Left renal pelvis (tissue), 4 donors: ENCODE results near the gene UBASH3B. TPM values are rescaled to one million over a fixed set of nuclear protein-coding genes. Genes with fewer than 3 reads are reported as not detected.
A peak's percentile ranks its signal among the peaks of the same experiment; 100 is the strongest.

Experiments used
- DNase-seq, 4 donors: peaks; one replicate each; pipeline ENCODE4 v3.0.0-alpha.2; 2013; ENCODE audit warnings: low read depth in 4 of 4, low spot score in 3 of 4
- polyA plus RNA-seq, 4 donors: library from polyadenylated mRNA; unstranded; fragments of 120-200 nt; gene quantifications; one replicate each; pipeline ENCODE4 v1.2.1, GENCODE V29; 2013; ENCODE audit not compliant: insufficient read length in 4 of 4

UBASH3B gene
- polyA plus RNA-seq, 4 donors, result 5.3 to 9.1 (median 7.6) TPM

DNA sequence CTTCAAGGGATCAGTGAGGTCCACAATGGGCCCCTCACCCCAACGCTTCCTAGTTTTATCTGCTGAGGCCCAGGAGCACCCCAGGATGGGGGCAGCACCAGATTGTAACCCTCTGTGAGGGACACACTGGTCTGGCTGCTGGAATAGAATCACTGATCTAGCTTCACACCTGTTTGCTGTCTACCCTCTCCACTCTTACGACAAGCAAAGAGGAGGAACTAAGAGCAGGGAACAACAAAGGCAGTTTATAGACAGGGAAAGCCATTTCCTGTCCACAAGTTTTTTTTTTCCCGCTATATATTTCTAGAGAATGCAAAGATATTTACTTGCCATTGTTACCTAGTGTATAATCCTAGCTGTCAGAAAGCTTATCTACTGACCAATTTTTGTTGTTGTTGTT, 121.8 kb downstream of the UBASH3B start:
- DNase-seq, result no peak

DNA sequence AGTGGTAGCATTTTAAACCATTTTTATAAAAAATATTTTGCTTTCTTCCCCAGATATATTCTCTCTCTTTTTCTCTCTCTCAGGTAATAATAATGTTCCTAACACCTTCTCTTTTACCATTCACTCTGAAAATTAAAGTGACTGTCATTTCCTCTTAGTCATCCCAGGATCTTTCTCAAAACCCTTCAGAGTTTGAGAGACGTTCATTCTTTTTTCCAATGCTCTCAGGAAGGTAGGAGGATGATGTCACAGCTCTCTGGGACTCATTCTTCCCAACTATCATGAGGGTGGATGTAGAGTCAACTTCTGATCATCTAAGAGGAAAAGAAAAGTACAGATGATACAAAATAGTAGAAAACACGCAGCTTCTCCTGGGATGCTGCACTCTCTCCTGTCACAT, 122.6 kb downstream of the UBASH3B start:
- no peak for DNase-seq

DNA sequence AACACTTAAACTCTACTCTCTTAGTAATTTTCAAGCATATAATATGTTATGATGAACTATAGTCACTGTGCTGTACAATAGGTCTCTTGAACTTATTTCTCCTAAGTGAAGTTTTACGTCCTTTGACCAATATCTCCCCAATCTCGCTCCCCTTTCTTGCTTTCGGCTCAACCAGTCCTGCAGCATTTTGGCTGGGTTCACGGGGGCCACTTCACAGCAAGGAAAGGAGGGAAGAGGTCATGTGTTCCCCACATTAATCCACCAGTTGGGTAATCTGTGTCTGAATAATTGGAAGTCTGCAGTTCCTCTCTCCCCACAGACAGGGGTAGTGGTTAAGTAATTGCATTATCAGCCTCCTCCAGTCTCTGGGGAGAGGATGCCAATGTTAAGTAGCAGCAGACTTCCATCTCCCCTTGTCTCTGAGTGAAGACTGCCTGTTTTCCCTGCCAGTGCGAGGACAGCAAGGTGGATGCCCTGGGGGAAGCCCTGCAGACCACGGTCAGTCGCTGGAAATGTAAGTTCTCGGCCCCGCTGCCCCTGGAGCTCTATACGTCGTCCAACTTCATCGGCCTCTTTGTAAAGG, 123.6 kb downstream of the UBASH3B start:
- no peak for DNase-seq

DNA sequence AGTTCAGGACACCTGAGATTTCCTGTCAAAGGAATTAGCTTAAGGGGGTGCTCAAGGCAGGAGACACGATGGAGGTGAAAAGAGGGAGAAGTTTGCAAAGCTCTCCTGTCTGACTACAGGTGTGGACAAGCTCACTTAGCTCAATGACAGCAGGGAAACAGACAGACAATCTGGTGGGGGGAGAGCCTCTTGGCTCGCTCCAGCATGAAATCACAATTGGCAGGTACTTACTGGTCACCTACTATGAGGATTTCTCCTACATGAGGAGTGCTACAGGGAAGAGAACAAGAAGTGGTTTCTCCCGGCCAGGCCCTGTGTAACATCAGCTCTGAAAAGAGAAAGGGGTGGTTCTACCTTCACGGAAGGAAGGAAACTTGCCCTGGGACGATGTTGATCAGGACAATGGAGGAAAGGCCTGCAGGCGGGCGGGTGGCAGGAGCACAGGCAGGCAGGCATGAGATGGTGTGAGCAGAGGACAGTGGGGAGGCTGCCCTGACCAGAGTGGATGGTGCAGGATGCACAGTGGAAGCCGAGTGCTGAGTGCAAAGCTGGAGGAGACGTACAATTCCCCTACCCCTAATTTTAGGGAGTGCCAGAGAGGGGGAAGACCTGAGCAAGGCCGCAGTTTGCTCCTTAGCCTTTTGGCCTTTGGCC, 124.9 kb downstream of the UBASH3B start:
- no peak for DNase-seq

DNA sequence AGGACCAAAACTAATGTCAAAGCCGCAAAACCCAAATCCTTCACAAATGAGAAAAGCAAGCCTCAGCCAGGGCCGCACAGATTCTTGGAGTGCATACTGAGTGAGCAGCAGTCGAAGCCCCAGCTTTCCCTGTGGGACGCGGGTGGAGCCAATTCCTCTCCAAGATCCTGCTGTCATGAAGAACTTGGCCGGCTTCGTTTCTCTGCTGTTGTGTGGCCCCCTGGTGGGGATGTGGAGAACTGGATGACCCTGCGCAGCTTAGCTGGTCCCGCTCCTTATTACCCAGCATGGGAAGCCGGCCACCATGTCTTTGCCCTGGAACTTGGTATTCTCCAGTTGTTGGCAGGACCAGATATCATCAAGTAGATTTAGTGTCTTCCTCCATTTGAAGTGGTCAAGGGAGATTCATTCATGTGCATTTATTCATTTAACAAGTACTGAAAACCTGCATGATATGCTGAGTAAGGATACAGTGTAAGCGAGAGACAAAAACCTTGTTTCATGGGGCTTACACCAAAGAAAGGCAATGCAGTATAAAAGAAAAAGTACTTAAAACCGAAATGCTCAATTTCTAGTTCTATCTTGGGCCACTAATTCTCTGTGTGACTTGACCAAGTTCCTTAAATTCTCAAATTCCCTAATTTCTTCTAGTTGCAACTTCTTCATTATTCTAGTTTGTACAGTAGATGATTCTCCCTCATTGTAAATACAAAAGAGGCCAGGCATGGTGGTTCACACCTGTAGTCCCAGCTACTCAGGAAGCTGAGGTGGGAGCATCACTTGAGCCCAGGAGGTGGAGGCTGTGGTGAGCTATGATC, 126.1 kb downstream of the UBASH3B start:
- peak; percentile 75 to 80 (median 78) for DNase-seq

DNA sequence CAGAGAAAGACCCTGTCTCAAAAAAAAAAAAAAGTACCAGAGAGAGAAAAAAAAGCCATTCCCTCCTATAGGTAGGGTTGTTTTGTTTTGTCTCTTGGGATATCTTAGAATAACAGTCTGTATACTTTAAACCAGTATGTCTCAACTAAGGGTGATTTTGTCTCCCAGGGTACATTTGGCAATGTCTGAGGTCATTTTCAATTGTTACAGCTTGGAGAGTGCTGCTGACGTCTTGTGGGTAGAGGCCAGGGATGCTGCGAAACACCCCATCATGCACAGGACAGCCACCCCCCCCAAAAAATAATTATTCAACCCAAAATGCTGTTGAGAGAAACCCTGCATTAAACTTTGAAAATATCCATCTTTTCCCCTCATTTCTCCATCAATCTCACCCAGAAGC, 126.7 kb downstream of the UBASH3B start:
- no peak for DNase-seq

DNA sequence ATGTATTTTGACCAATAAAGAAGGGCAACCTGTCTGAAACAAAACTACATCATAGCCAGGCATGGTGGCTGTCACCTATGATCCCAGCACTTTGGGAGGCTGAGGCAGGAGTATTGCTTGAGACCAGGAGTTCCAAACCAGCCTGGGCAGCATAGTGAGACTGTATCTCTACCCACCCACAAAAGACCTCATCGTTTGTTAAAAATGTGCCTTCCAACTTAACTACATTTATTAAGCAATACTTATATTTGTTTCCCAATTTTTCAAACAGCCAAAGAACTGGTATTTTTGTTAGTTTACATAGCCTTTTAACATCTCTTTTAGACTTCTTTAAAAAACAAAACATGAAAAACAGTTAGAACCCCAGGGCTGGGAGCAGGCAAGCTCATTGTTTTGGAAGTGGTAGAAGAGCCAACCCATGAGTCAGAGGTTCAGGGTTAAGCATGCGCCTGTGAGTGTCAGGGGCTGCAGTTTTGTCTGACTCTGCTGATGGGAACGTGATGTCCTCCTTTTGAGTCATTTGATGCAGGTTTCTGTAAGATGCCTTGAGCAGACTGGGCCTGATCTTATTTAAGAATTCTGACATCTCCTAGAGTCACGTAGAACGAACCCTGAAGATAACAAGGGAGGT, 128.9 kb downstream of the UBASH3B start:
- DNase-seq, result no peak

DNA sequence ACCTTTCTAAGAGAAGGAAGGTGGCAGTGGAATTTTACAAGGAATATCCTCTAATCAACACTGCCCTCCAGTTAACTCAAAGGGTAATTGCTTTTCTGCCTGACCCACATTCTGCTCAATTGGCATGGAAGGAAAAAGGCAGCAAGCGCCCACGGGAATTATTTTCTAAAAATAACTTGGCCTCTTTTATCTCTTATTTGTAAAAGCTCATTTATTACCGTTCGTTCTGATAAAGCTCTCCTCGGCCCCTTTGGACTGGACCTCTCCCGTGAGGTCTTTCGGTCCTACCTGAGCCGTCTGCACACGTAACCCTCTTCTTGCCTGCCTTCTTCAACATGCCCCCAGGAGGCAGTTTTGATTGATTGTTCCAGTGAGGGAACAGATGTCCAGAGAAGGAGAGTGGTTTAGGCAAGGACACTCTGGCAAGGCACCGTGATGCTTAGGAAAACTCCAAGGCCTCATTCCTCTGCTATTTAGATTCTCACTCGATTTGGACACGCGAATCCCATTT, 129.6 kb downstream of the UBASH3B start:
- no peak for DNase-seq

DNA sequence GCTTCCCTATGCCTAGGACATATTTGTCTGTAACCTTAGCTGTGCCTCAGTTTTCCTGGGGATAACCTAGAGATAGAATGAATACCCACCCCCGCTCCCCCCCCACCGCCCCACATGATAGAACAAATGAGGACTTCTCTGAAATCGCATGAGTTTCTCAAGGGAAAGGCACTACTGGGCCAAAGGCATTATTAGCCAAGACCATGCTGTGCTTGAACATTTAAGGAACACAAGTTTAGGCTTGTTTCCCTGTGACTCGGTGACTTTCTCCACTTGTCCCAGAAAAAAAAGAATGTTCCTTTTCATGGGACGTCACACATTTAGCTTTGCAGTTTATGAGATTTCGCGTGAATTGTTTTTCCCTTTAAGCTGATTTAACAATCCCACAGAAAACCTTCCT, 131.4 kb downstream of the UBASH3B start:
- DNase-seq, result no peak

DNA sequence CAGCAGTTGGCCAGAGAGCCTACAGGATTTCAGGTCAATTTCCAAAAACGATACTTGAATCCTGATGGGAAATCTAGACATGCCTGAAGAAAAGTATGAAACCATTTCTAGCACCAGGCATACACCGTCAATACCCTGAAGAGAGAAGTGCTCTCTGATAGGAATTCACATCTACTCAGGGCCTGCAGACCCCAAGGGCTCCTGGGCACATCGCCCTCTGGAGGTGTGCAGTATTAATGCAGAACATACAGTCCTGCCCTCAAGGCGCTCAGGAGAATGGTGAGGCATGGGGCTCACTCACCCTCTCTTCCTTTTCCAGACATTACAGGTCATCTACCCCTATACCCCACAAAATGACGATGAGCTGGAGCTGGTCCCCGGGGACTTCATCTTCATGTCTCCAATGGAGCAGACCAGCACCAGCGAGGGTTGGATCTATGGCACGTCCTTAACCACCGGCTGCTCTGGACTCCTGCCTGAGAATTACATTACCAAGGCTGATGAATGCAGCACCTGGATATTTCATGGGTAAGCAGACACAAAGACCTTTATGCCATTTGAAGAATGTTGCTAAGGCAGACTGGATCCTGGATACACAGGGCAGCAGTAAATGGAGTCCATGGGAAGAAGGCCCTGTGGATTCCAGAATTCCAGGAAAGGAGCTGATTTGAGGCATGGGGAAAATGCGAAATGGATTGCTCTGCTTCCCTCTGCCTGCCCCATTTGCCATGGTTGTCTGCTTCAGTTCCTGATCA, 133.4 kb downstream of the UBASH3B start:
- no peak for DNase-seq

DNA sequence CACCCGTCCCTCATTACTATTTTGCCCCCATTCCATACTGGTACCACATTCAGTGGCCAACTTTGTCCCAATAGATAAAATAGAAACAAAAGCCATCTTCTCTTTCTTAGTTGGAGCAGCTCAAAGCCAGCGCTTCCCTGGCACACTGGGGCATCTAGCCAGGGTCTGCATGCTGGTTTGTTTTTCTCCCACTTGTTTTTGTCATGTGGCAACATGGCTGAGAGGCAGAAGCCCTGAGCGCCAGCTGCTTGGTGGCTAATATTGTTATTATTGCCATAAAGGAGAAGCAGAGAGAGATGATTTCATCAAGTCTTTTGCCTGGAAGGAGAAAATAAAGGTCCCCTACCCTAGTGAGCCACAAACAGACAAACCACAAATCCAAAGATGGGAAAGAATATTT, 134.4 kb downstream of the UBASH3B start:
- DNase-seq, result no peak

DNA sequence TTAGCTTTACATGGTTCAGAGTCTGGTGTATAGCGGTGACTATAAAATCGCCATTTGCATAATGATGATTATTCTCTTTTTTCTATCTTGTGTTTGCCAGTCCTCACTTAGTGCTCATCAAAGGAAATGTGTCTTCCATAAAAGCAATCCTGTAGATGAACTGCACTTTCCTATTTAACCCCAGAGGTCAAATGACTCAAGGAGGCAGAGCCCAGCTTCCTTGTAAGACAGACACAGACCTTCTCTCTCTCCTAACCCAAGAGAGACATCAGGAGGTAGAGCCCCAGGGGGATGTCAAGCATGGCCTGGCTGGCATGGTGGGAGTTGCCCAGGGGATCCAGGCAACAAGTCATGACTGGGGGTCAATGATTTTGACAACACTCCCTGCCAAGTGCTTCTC, 135.9 kb downstream of the UBASH3B start:
- DNase-seq, result no peak

DNA sequence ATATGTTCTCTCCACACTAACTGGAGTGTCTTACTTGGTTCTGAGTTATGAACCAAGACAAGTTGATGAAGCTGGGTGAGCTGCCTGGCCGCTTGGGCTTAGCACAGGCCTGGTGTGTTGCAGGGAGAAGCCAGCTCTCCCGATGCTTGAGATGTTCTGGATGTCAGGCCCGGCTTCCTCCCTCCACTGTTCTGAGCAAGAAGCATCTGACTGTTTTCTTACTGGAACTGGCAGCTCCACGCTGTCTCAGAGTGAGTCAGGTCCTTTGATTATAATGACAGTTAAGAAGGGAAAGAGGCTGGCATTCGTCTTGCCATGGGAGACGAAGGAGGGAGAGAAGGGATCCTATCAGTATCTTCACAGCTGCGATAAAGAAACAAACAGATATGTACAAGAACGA, 136.3 kb downstream of the UBASH3B start:
- DNase-seq, result no peak

DNA sequence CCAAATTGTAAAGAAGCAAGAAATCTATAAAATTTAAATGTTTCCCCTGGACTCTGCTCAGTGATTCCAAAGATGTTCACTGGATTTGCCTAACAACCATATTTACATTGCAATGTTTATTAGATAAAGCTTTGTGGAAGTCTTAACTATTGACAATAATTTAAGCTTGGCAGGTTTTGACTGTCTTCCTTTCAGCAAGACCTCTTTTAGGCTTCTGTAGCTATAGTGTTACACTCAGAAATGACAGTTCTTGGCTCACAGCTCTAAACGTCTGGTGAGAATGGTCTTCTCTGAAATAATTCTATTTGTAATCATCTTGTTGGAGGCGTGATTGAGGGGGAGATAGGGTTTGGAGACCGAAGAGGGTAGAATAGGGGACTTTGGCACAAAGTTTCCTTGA, 138.0 kb downstream of the UBASH3B start:
- DNase-seq, result no peak

DNA sequence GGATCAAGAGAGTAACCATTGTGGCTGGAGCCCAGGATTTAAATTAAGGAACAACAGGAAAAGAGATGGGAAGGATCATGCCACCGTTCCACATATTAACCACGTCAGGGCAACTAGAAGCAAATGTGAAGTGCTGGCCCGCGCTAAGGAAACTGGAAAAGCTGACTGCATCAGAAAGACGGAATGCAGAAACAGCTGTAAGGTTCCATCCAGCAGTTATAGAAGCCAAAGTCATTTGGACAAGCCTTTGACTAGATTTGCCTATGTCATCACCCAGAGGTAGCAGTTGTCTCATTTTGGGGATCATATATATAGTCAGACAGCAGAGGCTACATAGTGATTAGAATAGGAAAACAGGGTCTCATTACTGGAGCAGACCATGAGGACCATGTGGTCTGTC, 139.8 kb downstream of the UBASH3B start:
- DNase-seq, result no peak

DNA sequence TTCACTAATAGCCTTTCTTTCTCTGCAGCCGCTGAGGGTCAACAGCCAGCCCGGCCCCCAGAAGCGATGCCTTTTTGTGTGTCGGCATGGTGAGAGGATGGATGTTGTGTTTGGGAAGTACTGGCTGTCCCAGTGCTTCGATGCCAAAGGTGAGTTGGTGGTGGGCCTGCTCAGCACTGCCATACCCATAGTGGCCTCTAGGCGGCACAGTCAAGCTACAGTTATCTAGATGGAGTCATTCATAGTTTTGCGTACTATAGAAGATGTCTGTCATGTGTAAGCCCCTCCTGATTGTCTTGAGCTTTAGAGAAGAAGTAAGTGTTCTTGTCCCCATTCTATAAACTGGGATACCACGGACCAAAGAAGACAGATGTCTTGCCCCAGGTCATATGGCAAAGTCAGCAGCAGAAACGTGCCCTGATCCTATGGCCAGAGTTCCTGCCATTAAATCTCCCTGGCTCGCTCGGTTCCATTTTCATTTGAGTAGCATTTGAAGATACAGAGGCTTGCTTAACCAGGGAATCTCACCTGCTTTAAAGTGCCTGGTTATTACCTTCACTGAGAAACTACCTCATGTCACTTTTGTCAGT, 140.7 kb downstream of the UBASH3B start:
- DNase-seq, result no peak

DNA sequence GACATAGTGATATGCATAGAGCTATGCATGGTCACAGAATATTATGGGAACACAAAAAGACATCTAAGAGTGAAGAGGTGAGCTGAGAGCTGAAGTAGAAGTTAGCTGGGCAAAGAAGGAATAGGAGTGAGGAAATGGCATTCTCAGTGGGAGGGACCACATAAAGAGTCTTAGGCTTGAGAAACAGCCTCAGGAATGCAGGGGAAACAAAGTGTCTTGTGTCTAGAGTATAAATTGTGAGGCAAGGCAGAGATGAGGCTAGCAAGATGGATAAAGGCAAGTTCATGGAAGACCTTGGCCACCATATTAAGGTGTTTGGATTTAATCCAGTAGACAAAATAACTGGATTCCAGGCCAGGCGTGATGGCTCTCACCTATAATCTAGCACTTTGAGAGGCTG, 142.1 kb downstream of the UBASH3B start:
- no peak for DNase-seq

DNA sequence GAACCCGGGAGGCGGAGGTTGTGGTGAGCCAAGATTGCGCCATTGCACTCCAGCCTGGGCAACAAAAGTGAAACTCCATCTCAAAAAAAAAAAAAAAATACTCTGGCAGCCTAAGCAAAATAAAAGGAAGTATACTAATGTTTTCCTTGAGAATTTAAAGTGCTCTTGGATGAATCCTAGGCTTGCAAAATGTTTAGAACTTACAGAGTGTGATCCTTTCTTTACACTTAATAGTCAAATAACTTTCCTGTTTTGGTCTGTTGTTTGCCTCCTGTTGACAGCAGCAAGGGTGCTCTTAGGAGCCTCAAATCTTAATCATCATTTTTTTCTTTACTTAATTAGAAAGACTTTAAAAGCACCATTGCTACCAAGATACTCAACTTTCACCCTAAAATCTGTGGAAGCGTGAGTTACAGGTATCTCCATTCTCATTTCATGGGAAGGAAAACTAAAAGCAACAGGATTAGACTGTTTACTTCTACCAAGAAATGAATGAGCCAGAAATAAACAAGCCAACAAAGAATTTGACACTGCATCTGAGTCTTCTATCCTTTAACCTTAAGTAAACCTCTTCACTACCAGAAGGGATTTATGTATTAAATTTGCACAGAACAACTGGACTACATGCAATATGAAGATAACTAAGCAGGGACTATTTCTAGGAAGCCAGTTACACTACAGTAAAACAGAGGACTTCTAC, 144.0 kb downstream of the UBASH3B start:
- DNase-seq, result no peak

DNA sequence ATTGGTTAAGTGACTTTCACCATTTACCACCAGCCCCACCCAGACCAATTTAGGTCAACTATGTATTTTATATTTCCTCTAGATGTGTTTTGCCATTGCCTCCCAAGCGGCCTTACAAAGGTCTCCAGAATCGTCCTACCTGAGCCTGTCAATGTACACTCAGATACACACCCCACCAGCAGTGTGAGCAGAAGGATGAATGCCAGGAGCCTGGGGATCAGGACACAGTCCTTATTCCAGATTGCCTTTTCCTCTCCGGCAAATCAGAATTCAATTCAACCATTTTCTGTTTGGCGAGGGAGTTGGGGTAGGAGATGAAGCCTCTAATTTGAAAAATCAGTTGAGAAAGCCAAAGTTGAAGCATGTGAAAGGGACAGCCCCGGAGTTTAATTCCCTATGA, 147.4 kb downstream of the UBASH3B start:
- no peak for DNase-seq

DNA sequence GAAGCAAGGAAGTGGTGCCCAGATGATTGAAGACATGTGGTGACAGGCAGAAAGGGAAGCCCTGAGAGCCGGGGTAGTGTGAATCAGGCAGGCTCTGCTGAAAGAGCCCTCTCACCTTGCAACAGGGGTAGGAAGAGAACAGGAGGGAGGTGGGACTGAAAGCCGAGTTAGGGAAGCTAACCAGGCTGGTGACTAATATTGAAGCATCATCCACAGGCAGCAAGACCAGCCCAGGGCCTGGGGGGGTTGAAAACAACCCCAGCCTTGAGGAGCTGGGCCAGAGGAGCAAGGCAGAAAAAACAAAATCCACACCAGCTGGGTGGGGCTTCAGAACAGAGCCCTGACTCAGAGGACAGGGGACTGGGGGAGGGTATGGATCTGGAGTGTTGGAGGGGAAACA, 147.8 kb downstream of the UBASH3B start:
- no peak for DNase-seq
